Transverse colon (tissue), 4 donors: ENCODE data around the gene HSDL2. TPM values are rescaled to one million over a fixed set of nuclear protein-coding genes. Genes with fewer than 3 reads are reported as not detected.

Experiments
- DNase-seq: peaks from one replicate; pipeline ENCODE4 v3.0.0-alpha.2; 2019
- H3K27ac ChIP-seq, 4 donors: fragments of 200-600 bp; sonication (generic); 2 replicates each; pipeline ENCODE4 v1.5.1; 2016 to 2018; ENCODE audit warnings: inconsistent platforms in 4 of 4
- H3K27me3 ChIP-seq: fragments of 200-600 bp; sonication (generic); 2 replicates; pipeline ENCODE4 v1.5.1; 2017; ENCODE audit warnings: inconsistent platforms
- H3K36me3 ChIP-seq, 4 donors: fragments of 200-600 bp; sonication (generic); 2 replicates each; pipeline ENCODE4 v1.5.1; 2017 to 2019; ENCODE audit warnings: inconsistent platforms in 4 of 4
- H3K4me1 ChIP-seq, 4 donors: fragments of 200-600 bp; sonication (generic); 2 replicates each; pipeline ENCODE4 v1.5.1; 2017 to 2020; ENCODE audit warnings: inconsistent platforms in 4 of 4
- H3K4me3 ChIP-seq, 4 donors: fragments of 200-600 bp; sonication (generic); 1 replicate in 1 of 4; 2 replicates in 3 of 4; pipeline versions ENCODE4 v1.5.1 to v1.6.1; 2017 to 2019; ENCODE audit warnings: inconsistent platforms in 4 of 4
- H3K9me3 ChIP-seq, 2 donors: fragments of 200-600 bp; sonication (generic); 2 replicates each; pipeline ENCODE4 v1.5.1; 2017 to 2019; ENCODE audit warnings: inconsistent platforms in 2 of 2
- CTCF ChIP-seq, 5 experiments: fragments of 200-600 bp in 3 of 5; fragments of 450-650 bp in 2 of 5; sonication (generic) in 3 of 5; IDR thresholded peaks; 1 replicate in 2 of 5; 2 replicates in 3 of 5; pipeline ENCODE4 v1.5.1; 2016 to 2017; ENCODE audit warnings: antibody characterized with exemption in 5 of 5, inconsistent platforms in 3 of 5, mild to moderate bottlenecking in 2 of 5, moderate library complexity in 1 of 5
- EP300 ChIP-seq: sonication (generic); formaldehyde crosslinking; IDR thresholded peaks from one replicate; pipeline ENCODE4 v1.6.1; 2017; ENCODE audit warnings: antibody characterized with exemption, low read depth
- POLR2A ChIP-seq: fragments of 450-650 bp; IDR thresholded peaks from one replicate; pipeline ENCODE4 v1.6.1; 2016; ENCODE audit warnings: antibody characterized with exemption, mild to moderate bottlenecking, moderate library complexity
- POLR2AphosphoS5 ChIP-seq, 3 donors: sonication (generic); formaldehyde crosslinking; IDR thresholded peaks; one replicate each; pipeline ENCODE4 v1.6.1; 2016; ENCODE audit warnings: antibody characterized with exemption in 3 of 3
- WGBS, 2 donors: methylation state at CpG; one replicate each; pipeline ENCODE4 v1.1.5; 2018; ENCODE audit warnings: low coverage in 1 of 2; 5-methylcytosine and 5-hydroxymethylcytosine counted together
- in situ Hi-C, 4 donors: fragments of 200-750 bp; cut with MboI; loops; one replicate each; pipeline versions ENCODE4 v1.15.0 to v1.15.1; 2017; ENCODE audit warnings: low sequenced_read_pairs in 3 of 4, low pct_ligation_motif_present in 1 of 4, low pct_unique_long_range_greater_than_20kb in 1 of 4
- intact Hi-C: fragments of 100-400 bp; cut with DNase I; formaldehyde crosslinking; loops from one replicate; pipeline ENCODE4 v1.15.1; 2023; ENCODE audit warnings: low total_unique reads
- total RNA-seq, 4 donors: library from RNA; depleted of rRNA; stranded (reverse); fragments of >200 nt; gene quantifications; one replicate each; pipeline ENCODE4 v1.1.0, GENCODE V29; 2016

The HSDL2 gene
- total RNA-seq, 4 donors from 2014 or later: 24.9 to 46.4 (median 28.8) TPM

DNA sequence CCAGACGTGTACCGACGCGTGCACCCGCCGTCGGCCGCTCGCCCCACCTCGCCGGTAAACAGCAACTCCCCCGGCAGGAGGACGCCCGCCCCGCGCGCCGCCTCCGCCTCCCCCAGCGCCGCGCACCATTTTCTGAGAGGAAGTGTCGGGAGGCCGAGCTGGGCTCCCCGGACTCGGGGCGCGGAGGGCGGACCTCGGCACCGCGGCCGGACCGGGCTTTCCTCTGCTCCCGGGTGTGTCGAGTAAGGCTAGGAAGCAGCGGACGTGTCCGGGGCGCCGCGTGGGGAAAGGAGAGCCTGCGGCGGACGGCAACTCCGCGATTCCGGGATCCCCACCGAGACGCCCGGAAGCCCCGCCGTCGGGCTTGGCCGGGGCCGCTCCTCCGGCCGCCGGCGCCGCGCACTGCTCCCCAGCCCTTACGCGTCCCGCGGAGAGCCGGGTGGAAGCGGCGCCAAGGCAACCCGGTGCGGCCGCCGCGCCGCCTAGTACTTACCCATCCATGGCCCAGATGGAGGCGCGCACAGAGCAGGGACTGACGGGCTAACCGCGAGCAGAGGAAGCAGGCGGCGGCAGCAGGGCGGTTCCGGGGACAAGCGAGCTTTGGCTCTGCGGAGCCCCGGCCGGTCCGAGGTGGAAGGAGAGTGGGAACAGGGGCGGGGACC lies 46.8 kb upstream of the HSDL2 start, which contains the start of gene PTBP3:
TSS of gene PTBP3 (minus strand) at position 643 of the 662 bp plus-strand sequence. CDS start 35,754 bp downstream, outside the sequence.
- no peaks in the 10 kb centered on the region for H3K36me3 ChIP-seq
- intact Hi-C loops: no loop called here
- H3K4me3 ChIP-seq: peak within 1 kb of the TSS; percentile 70 to 98 (median 88)
- peak; percentile 88 for DNase-seq
- H3K9me3 ChIP-seq: no peaks in the 10 kb centered on the region
- WGBS, 2 donors: 1% methylated on average over 36 of the region's 90 CpGs; no CpG with 5 or more reads in 1 of the 2 donors
- peak in 1 of 5 experiments; percentile 18 for TF ChIP-seq CTCF (IDR thresholded peaks at IDR 0.05)
- peak; percentile 90 to 97 (median 92) for TF ChIP-seq POLR2AphosphoS5 (IDR thresholded peaks at IDR 0.05)
- no peak for TF ChIP-seq EP300
- peak; percentile 92 for TF ChIP-seq POLR2A
- in situ Hi-C loops: no loop called here
- H3K27ac ChIP-seq: peak within 1 kb of the TSS; percentile 94 to 100 (median 99)
- H3K27me3 ChIP-seq: no peaks in the 10 kb centered on the region
- H3K4me1 ChIP-seq: peaks cover 0 to 63% (median 32%) of the 10 kb centered on the region in 4 donors

GRCh38 chr9:112333639-112334431 lies 46.1 kb upstream of the HSDL2 start:
- Histone ChIP-seq H3K4me1 (peaks cover 0 to 63% (median 29%) of the 10 kb centered on the region in 4 donors), H3K36me3 (no peaks in the 10 kb centered on the region), H3K27me3 (no peaks in the 10 kb centered on the region), H3K4me3 (peak overlapping the region; percentile 70 to 98 (median 88)), H3K27ac (peak overlapping the region; percentile 94 to 100 (median 99)), H3K9me3 (no peaks in the 10 kb centered on the region)
- 0 to 1% methylated on average over 2 to 24 of the region's 72 CpGs for WGBS, 2 donors
- intact Hi-C loops (no loop called here), in situ Hi-C loops (no loop called here)
- DNase-seq: peak; percentile 96
- peak; percentile 56 to 66 (median 64) for TF ChIP-seq CTCF (IDR thresholded peaks at IDR 0.05)
- peak; percentile 47 for TF ChIP-seq POLR2A
- no peak for TF ChIP-seq EP300
- peak in 2 of 3 donors; percentile 53 to 56 for TF ChIP-seq POLR2AphosphoS5 (IDR thresholded peaks at IDR 0.05)

DNA sequence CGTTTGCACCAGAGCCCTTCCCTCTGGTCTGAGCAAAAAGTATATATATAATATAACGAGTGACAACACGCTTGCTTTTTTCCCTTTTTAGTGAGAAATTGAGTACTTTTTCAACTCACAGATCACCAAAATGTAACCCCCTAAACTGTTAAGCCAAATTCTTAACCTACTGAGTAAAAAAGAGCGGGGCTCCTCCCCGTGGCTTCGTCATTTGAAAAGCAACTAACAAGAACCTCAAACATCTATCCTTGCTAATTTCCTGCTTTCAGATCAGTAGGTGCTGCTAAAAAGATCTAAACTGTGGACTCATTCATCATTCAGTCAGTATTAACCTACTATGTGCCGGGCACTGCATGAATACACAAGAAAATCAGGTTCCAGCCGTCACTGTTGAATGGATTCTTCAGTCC lies 45.5 kb upstream of the HSDL2 start:
- in situ Hi-C loops (no loop called here), intact Hi-C loops (no loop called here)
- H3K27me3 ChIP-seq: no peaks in the 10 kb centered on the region
- H3K4me3 ChIP-seq: peak overlapping the region in 3 of 4 donors; percentile 70 to 98 (median 86)
- peak; percentile 20 for DNase-seq
- peaks cover 0 to 59% (median 29%) of the 10 kb centered on the region in 4 donors for H3K4me1 ChIP-seq
- peak overlapping the region; percentile 94 to 100 (median 99) for H3K27ac ChIP-seq
- no peaks in the 10 kb centered on the region for H3K36me3 ChIP-seq
- TF ChIP-seq EP300: no peak
- no peak for TF ChIP-seq POLR2A
- no peak for TF ChIP-seq POLR2AphosphoS5 (IDR thresholded peaks at IDR 0.05)
- no peak for TF ChIP-seq CTCF (IDR thresholded peaks at IDR 0.05)
- WGBS, 2 donors: 7 to 14% methylated on average over 8 of the region's 8 CpGs
- no peaks in the 10 kb centered on the region for H3K9me3 ChIP-seq

DNA sequence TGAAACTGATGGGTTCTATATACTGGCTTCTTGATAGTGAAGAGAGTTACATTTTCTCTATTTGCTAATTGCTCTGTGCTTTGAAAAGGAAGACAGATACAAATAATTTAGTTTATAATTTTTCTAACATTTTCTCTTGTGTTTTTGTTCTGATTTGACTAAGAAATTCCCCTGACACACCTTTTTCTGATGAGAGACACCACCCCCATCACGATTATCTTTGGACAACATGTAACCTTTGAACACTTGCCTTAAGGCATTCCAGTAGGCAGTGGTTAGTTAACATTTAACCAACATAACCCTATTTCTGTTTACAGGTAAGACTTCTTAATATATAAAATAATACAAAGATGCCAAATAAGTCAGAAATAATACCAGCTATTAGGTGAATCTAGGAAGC lies 42.4 kb upstream of the HSDL2 start:
- Histone ChIP-seq H3K27ac (peak overlapping the region; percentile 31 to 59 (median 52)), H3K27me3 (no peaks in the 10 kb centered on the region), H3K4me3 (no peak overlapping the region), H3K4me1 (peaks cover 0 to 35% (median 12%) of the 10 kb centered on the region in 4 donors), H3K9me3 (no peaks in the 10 kb centered on the region), H3K36me3 (no peaks in the 10 kb centered on the region)
- TF ChIP-seq POLR2A: no peak
- TF ChIP-seq EP300: no peak
- TF ChIP-seq CTCF (IDR thresholded peaks at IDR 0.05): no peak
- TF ChIP-seq POLR2AphosphoS5 (IDR thresholded peaks at IDR 0.05): no peak
- intact Hi-C loops: no loop called here
- in situ Hi-C loops: no loop called here
- no peak for DNase-seq
- 30 to 44% methylated on average over 1 of the region's 1 CpG for WGBS, 2 donors
